Calu3 (cell line): ENCODE data around the gene PRPF4. TPM values are rescaled to one million over a fixed set of nuclear protein-coding genes. Genes with fewer than 3 reads are reported as not detected.

Experiments
- BruUV-seq: library from RNA; stranded (reverse); fragments of 400-500 nt; replicated peaks from 2 replicates; lab custom pipeline; 2021; lab: Mats Ljungman, UMichigan
- CTCF ChIA-PET: fragments of 300-600 bp; sonication (Branson Sonifier 250); formaldehyde crosslinking; loops from one replicate; lab custom pipeline; 2022; ENCODE audit warnings: antibody characterized with exemption; lab: Charles Lee
- DNase-seq: peaks from one replicate; pipeline ENCODE4 v3.0.0; 2022
- H3K27ac Mint-ChIP-seq: one replicate; pipeline ENCODE4 v1.8.0; 2022; ENCODE audit warnings: mixed read lengths; ENCODE audit not compliant: unreplicated experiment
- H3K27me3 Mint-ChIP-seq: one replicate; pipeline ENCODE4 v1.8.0; 2022; ENCODE audit warnings: mixed read lengths; ENCODE audit not compliant: unreplicated experiment
- H3K36me3 Mint-ChIP-seq: one replicate; pipeline ENCODE4 v1.8.0; 2022; ENCODE audit warnings: mild to moderate bottlenecking, moderate library complexity, mixed read lengths; ENCODE audit not compliant: insufficient read depth, unreplicated experiment
- H3K4me1 Mint-ChIP-seq: one replicate; pipeline ENCODE4 v1.8.0; 2022; ENCODE audit warnings: mild to moderate bottlenecking, low read depth, mixed read lengths; ENCODE audit not compliant: unreplicated experiment
- H3K4me3 Mint-ChIP-seq: one replicate; pipeline ENCODE4 v1.8.0; 2022; ENCODE audit warnings: mild to moderate bottlenecking, low read depth, moderate library complexity, mixed read lengths; ENCODE audit not compliant: unreplicated experiment
- H3K9me3 Mint-ChIP-seq: one replicate; pipeline ENCODE4 v1.8.0; 2022; ENCODE audit warnings: low read depth, mixed read lengths; ENCODE audit not compliant: unreplicated experiment
- CTCF ChIP-seq: fragments of 200-600 bp; IDR thresholded peaks from one replicate; pipeline ENCODE4 v1.8.0; 2022; ENCODE audit warnings: antibody characterized with exemption; ENCODE audit not compliant: unreplicated experiment
- intact Hi-C: fragments of 100-400 bp; cut with micrococcal nuclease; formaldehyde crosslinking; loops from one replicate; pipeline ENCODE4 v1.10.0; 2022; ENCODE audit not compliant: unreplicated experiment
- total RNA-seq: library from RNA; stranded (reverse); gene quantifications from 2 replicates; pipeline ENCODE4 v1.2.3, GENCODE V29; 2022

PRPF4 gene
- total RNA-seq, 1 experiment from 2014 or later = 23.7 TPM

- Mint-ChIP-seq H3K27me3 (no peaks in the 10 kb centered on the region), H3K4me3 (no peak overlapping the region), H3K9me3 (no peaks in the 10 kb centered on the region), H3K36me3 (no peaks in the 10 kb centered on the region), H3K4me1 (no peaks in the 10 kb centered on the region), H3K27ac (no peak overlapping the region)
- no TSS peak for BruUV-seq
- no peak for DNase-seq
- intact Hi-C loops = loop anchor here (10.0 kb wide), 1 partner anchor 65 kb away; no protein-coding TSS in a partner anchor
- CTCF ChIA-PET = no interaction called here
- TF ChIP-seq CTCF = no peak
Observed at GRCh38 chr9:113269355-113269754, 6.1 kb upstream of the PRPF4 start.

GRCh38 chr9:113269871-113270270, 5.6 kb upstream of the PRPF4 start:
- DNase-seq = no peak
- intact Hi-C loops = loop anchor here (10.0 kb wide), 2 partner anchors 65 to 315 kb away; no protein-coding TSS in a partner anchor
- BruUV-seq = no TSS peak
- CTCF ChIA-PET = no interaction called here
- TF ChIP-seq CTCF = no peak
- Mint-ChIP-seq H3K36me3 (no peaks in the 10 kb centered on the region), H3K9me3 (no peaks in the 10 kb centered on the region), H3K4me1 (no peaks in the 10 kb centered on the region), H3K27ac (no peak overlapping the region), H3K4me3 (no peak overlapping the region), H3K27me3 (no peaks in the 10 kb centered on the region)

GRCh38 chr9:113274474-113275156, 843 bp upstream of the PRPF4 start:
- H3K9me3 Mint-ChIP-seq = no peaks in the 10 kb centered on the region
- no peak overlapping the region for H3K27ac Mint-ChIP-seq
- CTCF ChIA-PET = interaction anchor here (0.6 to 1.8 kb wide), 6 partner anchors 20 to 1224 kb away, joined by 3 to 11 read pairs (median 4); no protein-coding TSS in a partner anchor
- no peaks in the 10 kb centered on the region for H3K27me3 Mint-ChIP-seq
- no peak overlapping the region for H3K4me3 Mint-ChIP-seq
- intact Hi-C loops = loop anchor here (1.0 to 10.0 kb wide), 3 partner anchors 133 to 384 kb away; no protein-coding TSS in a partner anchor
- H3K4me1 Mint-ChIP-seq = no peaks in the 10 kb centered on the region
- H3K36me3 Mint-ChIP-seq = peaks cover 6% of the 10 kb centered on the region
- peak; percentile 26 for DNase-seq
- no peak for TF ChIP-seq CTCF
- BruUV-seq = TSS peak; percentile 44

- H3K4me1 Mint-ChIP-seq = no peaks in the 10 kb centered on the region
- H3K9me3 Mint-ChIP-seq = no peaks in the 10 kb centered on the region
- no peaks in the 10 kb centered on the region for H3K27me3 Mint-ChIP-seq
- no TSS peak for BruUV-seq
- H3K4me3 Mint-ChIP-seq = no peak overlapping the region
- TF ChIP-seq CTCF = no peak
- no peak overlapping the region for H3K27ac Mint-ChIP-seq
- CTCF ChIA-PET = no interaction called here
- no peak for DNase-seq
- intact Hi-C loops = loop anchor here (10.0 kb wide), 1 partner anchor 306 kb away; no protein-coding TSS in a partner anchor
- H3K36me3 Mint-ChIP-seq = peaks cover 33% of the 10 kb centered on the region
Observed at GRCh38 chr9:113278840-113279239, 3.4 kb downstream of the PRPF4 start.
